IgD-negative memory B cell (primary cell): ENCODE measurements around the gene SMARCA2. TPM values are rescaled to one million over a fixed set of nuclear protein-coding genes. Genes with fewer than 3 reads are reported as not detected.
A peak's percentile ranks its signal among the peaks of the same experiment; 100 is the strongest.
"Not testable (repeated sequence)": the region's sequence is repeated elsewhere in the genome, so short reads cannot be mapped to it uniquely, and the experiment has no call there.

Experiments
- H3K27ac Mint-ChIP-seq, 3 donors: one replicate each; pipeline ENCODE4 v1.8.0; 2020 to 2022; ENCODE audit warnings: mild to moderate bottlenecking in 3 of 3, mixed read lengths in 3 of 3, moderate library complexity in 1 of 3
- H3K27me3 Mint-ChIP-seq: one replicate; pipeline ENCODE4 v1.8.0; 2021; ENCODE audit warnings: mixed read lengths
- H3K36me3 Mint-ChIP-seq: one replicate; pipeline ENCODE4 v1.8.0; 2020; ENCODE audit warnings: mild to moderate bottlenecking, mixed read lengths
- H3K4me1 Mint-ChIP-seq, 3 donors: one replicate each; pipeline ENCODE4 v1.8.0; 2020 to 2022; ENCODE audit warnings: mixed read lengths in 3 of 3, mild to moderate bottlenecking in 1 of 3
- H3K4me3 Mint-ChIP-seq, 4 donors: one replicate each; pipeline ENCODE4 v1.8.0; 2020 to 2022; ENCODE audit warnings: mild to moderate bottlenecking in 4 of 4, mixed read lengths in 4 of 4, moderate library complexity in 3 of 4
- H3K9me3 Mint-ChIP-seq, 3 donors: one replicate each; pipeline ENCODE4 v1.8.0; 2020 to 2021; ENCODE audit warnings: mixed read lengths in 3 of 3, mild to moderate bottlenecking in 1 of 3
- polyA plus RNA-seq: library from polyadenylated mRNA; unstranded; fragments of 300-500 nt; fragmentation: Illumina TruSeq; gene quantifications from one replicate; pipeline ENCODE4 v1.2.3, GENCODE V29; 2021

SMARCA2 gene
- polyA plus RNA-seq, 1 donor from 2014 or later: 24.9 TPM

DNA sequence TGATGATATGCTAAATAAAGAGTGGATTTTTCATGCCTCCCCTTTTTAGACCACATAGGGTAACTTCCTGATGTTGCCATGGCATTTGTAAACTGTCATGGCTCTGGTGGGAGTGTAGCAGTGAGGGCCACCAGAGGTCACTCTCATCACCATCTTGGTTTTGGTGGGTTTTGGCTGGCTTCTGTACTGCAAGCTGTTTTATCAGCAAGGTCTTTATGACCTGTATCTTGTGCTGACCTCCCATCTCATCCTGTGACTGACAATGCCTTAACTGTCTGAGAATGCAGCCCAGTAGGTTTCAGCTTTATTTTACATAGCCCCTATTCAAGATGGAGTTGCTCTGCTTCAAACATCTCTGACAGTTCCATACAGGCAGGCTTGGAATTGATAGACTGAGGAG is 131.6 kb downstream of the SMARCA2 start:
- H3K9me3 Mint-ChIP-seq, H3K27me3 Mint-ChIP-seq, H3K36me3 Mint-ChIP-seq, H3K4me3 Mint-ChIP-seq: not testable (repeated sequence)
- Mint-ChIP-seq H3K4me1 (peaks cover 21 to 36% (median 24%) of the 10 kb centered on the region in 3 donors), H3K27ac (peak overlapping the region in 1 of 3 donors; percentile 8)

DNA sequence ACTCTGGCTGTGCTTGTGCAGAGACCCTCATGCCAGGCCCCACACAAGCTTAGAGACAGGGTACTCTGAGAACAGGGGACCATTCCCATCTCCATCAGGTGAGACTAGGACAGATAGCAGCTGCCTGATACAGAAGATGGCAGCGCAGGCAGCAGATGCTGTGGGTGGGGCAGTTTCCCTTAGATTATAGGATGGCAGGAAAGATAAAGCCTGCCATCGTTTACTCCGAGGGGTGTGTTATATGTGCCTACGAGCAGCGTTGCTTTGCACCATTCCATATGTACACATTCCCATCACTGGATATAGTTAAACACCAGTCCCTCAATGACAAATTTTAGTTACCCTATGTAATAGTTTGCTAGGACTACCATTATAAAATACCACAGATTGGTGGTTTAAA is 135.2 kb downstream of the SMARCA2 start:
- Mint-ChIP-seq H3K27ac (peak overlapping the region in 1 of 3 donors; percentile 8), H3K4me3 (no peak overlapping the region), H3K36me3 (peaks cover 8% of the 10 kb centered on the region), H3K9me3 (peaks cover 0 to 4% (median 3%) of the 10 kb centered on the region in 3 donors), H3K27me3 (no peaks in the 10 kb centered on the region), H3K4me1 (peaks cover 28 to 31% (median 30%) of the 10 kb centered on the region in 3 donors)

GRCh38 chr9:2151171-2151570 is 136.0 kb downstream of the SMARCA2 start:
- Mint-ChIP-seq H3K27me3 (no peaks in the 10 kb centered on the region), H3K4me1 (peaks cover 33 to 35% (median 35%) of the 10 kb centered on the region in 3 donors), H3K36me3 (peaks cover 8% of the 10 kb centered on the region), H3K27ac (no peak overlapping the region), H3K4me3 (peak overlapping the region in 1 of 4 donors; percentile 33), H3K9me3 (peaks cover 0 to 4% (median 3%) of the 10 kb centered on the region in 3 donors)

DNA sequence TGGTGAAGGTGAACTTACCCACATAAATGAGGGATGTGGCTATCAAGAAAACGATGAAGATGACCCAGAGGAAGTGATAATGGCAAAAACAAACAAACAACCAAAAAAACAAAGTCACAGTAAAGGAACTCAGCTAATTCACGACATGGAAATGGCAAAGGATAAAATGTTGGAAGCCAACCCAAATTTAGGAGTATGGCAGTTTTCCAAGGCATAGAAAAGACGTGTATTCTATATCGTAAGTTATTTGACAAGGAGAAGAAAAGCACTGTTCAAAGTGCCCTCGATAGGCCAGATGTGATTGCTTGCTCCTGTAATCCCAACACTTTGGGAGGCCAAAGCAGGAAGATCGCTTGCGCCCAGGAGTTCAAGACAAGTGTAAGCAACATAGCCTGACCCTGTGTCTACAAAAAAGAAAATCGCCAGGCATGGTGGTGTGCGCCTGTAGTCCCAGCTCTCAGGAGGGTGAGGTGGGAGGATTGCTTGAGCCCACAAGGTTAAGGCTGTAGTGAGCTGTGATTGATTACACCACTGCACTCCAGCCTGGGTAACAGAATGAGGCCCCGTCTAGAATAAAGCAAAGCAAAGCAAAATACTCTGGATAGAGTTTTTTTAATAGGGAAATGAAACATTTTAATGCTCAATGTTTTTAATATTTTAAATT is 138.0 kb downstream of the SMARCA2 start:
- Mint-ChIP-seq H3K4me3 (peak overlapping the region in 1 of 4 donors; percentile 61), H3K27ac (peak overlapping the region in 1 of 3 donors; percentile 5), H3K27me3 (no peaks in the 10 kb centered on the region), H3K9me3 (peaks cover 0 to 4% (median 3%) of the 10 kb centered on the region in 3 donors), H3K4me1 (peaks cover 36 to 48% (median 40%) of the 10 kb centered on the region in 3 donors), H3K36me3 (peaks cover 5% of the 10 kb centered on the region)

- Mint-ChIP-seq H3K4me3 (no peak overlapping the region), H3K36me3 (peaks cover 4% of the 10 kb centered on the region), H3K4me1 (peaks cover 37 to 52% (median 47%) of the 10 kb centered on the region in 3 donors), H3K27ac (no peak overlapping the region), H3K9me3 (peaks cover 0 to 4% (median 3%) of the 10 kb centered on the region in 3 donors), H3K27me3 (no peaks in the 10 kb centered on the region)
Observed at GRCh38 chr9:2153630-2154217, 138.6 kb downstream of the SMARCA2 start.

- peaks cover 38 to 57% (median 56%) of the 10 kb centered on the region in 3 donors for H3K4me1 Mint-ChIP-seq
- no peaks in the 10 kb centered on the region for H3K27me3 Mint-ChIP-seq
- H3K27ac Mint-ChIP-seq: peak overlapping the region in 1 of 3 donors; percentile 17
- H3K9me3 Mint-ChIP-seq: peaks cover 0 to 4% (median 3%) of the 10 kb centered on the region in 3 donors
- peaks cover 4% of the 10 kb centered on the region for H3K36me3 Mint-ChIP-seq
- H3K4me3 Mint-ChIP-seq: no peak overlapping the region
Observed at GRCh38 chr9:2154731-2155130, 139.6 kb downstream of the SMARCA2 start.

- peak overlapping the region in 1 of 3 donors; percentile 84 for H3K27ac Mint-ChIP-seq
- H3K9me3 Mint-ChIP-seq: peaks cover 0 to 3% (median 2%) of the 10 kb centered on the region in 3 donors
- H3K36me3 Mint-ChIP-seq: peaks cover 7% of the 10 kb centered on the region
- peaks cover 38 to 67% (median 55%) of the 10 kb centered on the region in 3 donors for H3K4me1 Mint-ChIP-seq
- peak overlapping the region in 2 of 4 donors; percentile 20 to 47 for H3K4me3 Mint-ChIP-seq
- H3K27me3 Mint-ChIP-seq: no peaks in the 10 kb centered on the region
Observed at GRCh38 chr9:2155966-2156365, 140.8 kb downstream of the SMARCA2 start.

GRCh38 chr9:2157277-2158110 is 142.3 kb downstream of the SMARCA2 start:
- peak overlapping the region; percentile 87 to 98 (median 93) for H3K4me3 Mint-ChIP-seq
- no peaks in the 10 kb centered on the region for H3K9me3 Mint-ChIP-seq
- no peaks in the 10 kb centered on the region for H3K27me3 Mint-ChIP-seq
- H3K4me1 Mint-ChIP-seq: peaks cover 38 to 65% (median 54%) of the 10 kb centered on the region in 3 donors
- peaks cover 9% of the 10 kb centered on the region for H3K36me3 Mint-ChIP-seq
- peak overlapping the region; percentile 68 to 95 (median 92) for H3K27ac Mint-ChIP-seq

- Mint-ChIP-seq H3K4me1 (peaks cover 38 to 65% (median 51%) of the 10 kb centered on the region in 3 donors), H3K9me3 (no peaks in the 10 kb centered on the region), H3K4me3 (peak overlapping the region; percentile 87 to 98 (median 93)), H3K27me3 (no peaks in the 10 kb centered on the region), H3K27ac (peak overlapping the region; percentile 68 to 95 (median 92)), H3K36me3 (peaks cover 9% of the 10 kb centered on the region)
Observed at GRCh38 chr9:2158111-2158610, 143.0 kb downstream of the SMARCA2 start.

GRCh38 chr9:2158766-2159430 is 143.8 kb downstream of the SMARCA2 start:
- Mint-ChIP-seq H3K27ac (peak overlapping the region; percentile 68 to 95 (median 73)), H3K4me1 (peaks cover 34 to 59% (median 47%) of the 10 kb centered on the region in 3 donors), H3K9me3 (no peaks in the 10 kb centered on the region), H3K4me3 (peak overlapping the region; percentile 87 to 98 (median 93)), H3K36me3 (peaks cover 11% of the 10 kb centered on the region), H3K27me3 (no peaks in the 10 kb centered on the region)

DNA sequence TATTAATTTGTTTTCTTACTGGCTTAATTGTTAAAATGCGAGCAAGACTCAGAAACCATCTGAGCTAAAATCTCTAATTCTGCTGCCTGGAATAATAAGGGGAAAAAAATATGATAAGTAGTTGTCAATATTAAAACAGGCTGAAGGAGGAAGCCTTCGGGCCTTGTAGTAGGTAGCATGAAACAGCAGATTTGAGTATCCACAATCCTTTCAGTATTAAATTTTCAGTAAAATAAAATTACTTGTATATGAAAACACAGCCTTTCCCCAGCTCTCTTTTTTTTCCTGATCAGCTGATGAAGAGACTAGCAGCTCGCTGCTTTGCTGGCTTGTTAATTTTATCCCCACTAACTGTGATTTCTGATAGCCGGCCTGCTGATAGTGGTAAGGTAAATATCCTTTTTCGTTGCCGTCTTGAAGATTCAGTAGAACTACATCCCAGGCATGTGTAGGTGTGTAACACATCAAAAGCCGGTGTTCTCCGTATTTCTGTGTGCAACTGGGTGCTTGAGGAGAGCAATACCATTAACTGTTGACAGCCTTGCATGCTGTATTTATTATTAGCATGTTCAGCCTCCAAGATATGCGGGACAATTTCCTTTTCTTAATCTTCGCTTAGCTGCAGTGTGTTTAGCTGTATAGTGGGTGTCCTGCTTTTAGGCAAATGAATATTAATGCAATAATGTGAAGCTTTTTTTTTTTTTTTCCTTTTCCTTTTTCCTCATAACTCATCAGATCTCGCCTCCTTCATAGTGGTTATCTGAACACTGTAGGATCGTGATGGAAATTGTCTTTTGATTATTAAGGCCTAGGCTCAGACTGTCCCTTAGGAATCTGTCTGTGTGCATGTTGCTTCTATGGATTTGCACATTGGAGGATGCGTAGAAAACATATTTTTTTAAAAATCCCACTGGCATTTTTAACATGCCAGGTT is 144.6 kb downstream of the SMARCA2 start:
- Mint-ChIP-seq H3K4me3 (peak overlapping the region; percentile 61 to 91 (median 82)), H3K27ac (peak overlapping the region; percentile 29 to 86 (median 84)), H3K9me3 (no peaks in the 10 kb centered on the region), H3K36me3 (peaks cover 9% of the 10 kb centered on the region), H3K4me1 (peaks cover 29 to 58% (median 43%) of the 10 kb centered on the region in 3 donors), H3K27me3 (no peaks in the 10 kb centered on the region)

DNA sequence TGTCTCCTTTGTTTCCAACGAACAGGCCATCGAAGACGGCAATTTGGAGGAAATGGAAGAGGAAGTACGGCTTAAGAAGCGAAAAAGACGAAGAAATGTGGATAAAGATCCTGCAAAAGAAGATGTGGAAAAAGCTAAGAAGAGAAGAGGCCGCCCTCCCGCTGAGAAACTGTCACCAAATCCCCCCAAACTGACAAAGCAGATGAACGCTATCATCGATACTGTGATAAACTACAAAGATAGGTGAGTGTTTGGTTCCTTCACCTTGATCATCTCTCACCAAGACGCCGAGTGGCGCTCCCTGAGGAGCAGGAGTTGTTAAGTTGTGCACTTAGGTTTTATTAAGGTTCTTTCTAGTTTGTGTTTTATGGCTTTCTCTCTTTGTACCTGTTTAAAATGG is 146.5 kb downstream of the SMARCA2 start:
- peaks cover 7% of the 10 kb centered on the region for H3K36me3 Mint-ChIP-seq
- no peaks in the 10 kb centered on the region for H3K9me3 Mint-ChIP-seq
- H3K4me1 Mint-ChIP-seq: peaks cover 23 to 55% (median 35%) of the 10 kb centered on the region in 3 donors
- H3K27me3 Mint-ChIP-seq: no peaks in the 10 kb centered on the region
- H3K27ac Mint-ChIP-seq: no peak overlapping the region
- H3K4me3 Mint-ChIP-seq: peak overlapping the region in 1 of 4 donors; percentile 33

GRCh38 chr9:2163231-2163885 is 148.2 kb downstream of the SMARCA2 start:
- no peaks in the 10 kb centered on the region for H3K9me3 Mint-ChIP-seq
- H3K27ac Mint-ChIP-seq: no peak overlapping the region
- H3K36me3 Mint-ChIP-seq: peaks cover 7% of the 10 kb centered on the region
- peaks cover 16 to 44% (median 22%) of the 10 kb centered on the region in 3 donors for H3K4me1 Mint-ChIP-seq
- H3K4me3 Mint-ChIP-seq: no peak overlapping the region
- H3K27me3 Mint-ChIP-seq: no peaks in the 10 kb centered on the region
